B cell (primary cell): ENCODE data around the gene HOXB7. TPM values are rescaled to one million over a fixed set of nuclear protein-coding genes. Genes with fewer than 3 reads are reported as not detected.

Source experiments
- ATAC-seq: fragments of 200-7000 bp; cut with Tn5 transposase; one replicate; pipeline ENCODE4 v1.10.0; 2021; ENCODE audit warnings: low read depth, mild to moderate bottlenecking, moderate number of reproducible peaks, moderate library complexity
- CTCF ChIA-PET: fragments of 350-600 bp; sonication (Branson Sonifier 250); formaldehyde crosslinking; loops from one replicate; lab custom pipeline; 2021; ENCODE audit warnings: antibody characterized with exemption, inconsistent platforms; lab: Charles Lee
- POLR2A ChIA-PET: fragments of 350-600 bp; sonication (Branson Sonifier 250); formaldehyde crosslinking; loops from one replicate; lab custom pipeline; 2021; ENCODE audit warnings: antibody characterized with exemption; lab: Charles Lee
- DNase-seq: peaks from one replicate; pipeline ENCODE4 v3.0.0; 2013
- H2AFZ ChIP-seq: 2 replicates; pipeline ENCODE4 v1.6.1; 2012; ENCODE audit warnings: mild to moderate bottlenecking, low read depth, low read length; ENCODE audit not compliant: insufficient read depth, poor library complexity, severe bottlenecking
- H3K27ac ChIP-seq, 2 donors: 1 replicate in 1 of 2; 2 replicates in 1 of 2; pipeline ENCODE4 v1.5.1; 2012 to 2013; ENCODE audit warnings: low read length in 2 of 2, mild to moderate bottlenecking in 2 of 2, moderate library complexity in 1 of 2
- H3K27me3 ChIP-seq, 4 experiments: fragments of 200-600 bp in 1 of 4; sonication (generic) in 1 of 4; replicated peaks in 1 of 4; 1 replicate in 2 of 4; 2 replicates in 2 of 4; pipeline versions ENCODE4 v1.6.1 to v1.7.0; 2013 to 2016; ENCODE audit warnings: low read length in 3 of 4, mild to moderate bottlenecking in 2 of 4, mixed read lengths in 1 of 4, moderate library complexity in 1 of 4; ENCODE audit not compliant: insufficient read depth in 4 of 4, control insufficient read depth in 3 of 4; ENCODE audit errors: control extremely low read depth in 1 of 4
- H3K36me3 ChIP-seq, 2 experiments: replicated peaks in 1 of 2; 1 replicate in 1 of 2; 2 replicates in 1 of 2; pipeline versions ENCODE4 v1.6.1 to v1.7.1; 2013; ENCODE audit warnings: low read length in 1 of 2; ENCODE audit not compliant: insufficient read depth in 2 of 2, control insufficient read depth in 1 of 2; ENCODE audit errors: control extremely low read depth in 1 of 2, extremely low read depth in 1 of 2
- H3K4me1 ChIP-seq, 2 donors: fragments of 200-600 bp in 1 of 2; sonication (generic) in 1 of 2; 1 replicate in 1 of 2; 2 replicates in 1 of 2; pipeline versions ENCODE4 v1.5.1 to v1.6.1; 2013 to 2017; ENCODE audit warnings: low read length in 2 of 2; ENCODE audit not compliant: control insufficient read depth in 2 of 2, insufficient read depth in 2 of 2
- H3K4me2 ChIP-seq: replicated peaks from 2 replicates; pipeline ENCODE3; 2012; ENCODE audit warnings: mild to moderate bottlenecking, low read depth, low read length; ENCODE audit not compliant: poor library complexity, severe bottlenecking
- H3K4me3 ChIP-seq, 5 experiments: fragments of 200-600 bp in 1 of 5; sonication (generic) in 1 of 5; 1 replicate in 3 of 5; 2 replicates in 2 of 5; pipeline versions ENCODE4 v1.5.1 to v1.7.0; 2011 to 2016; ENCODE audit warnings: low read length in 4 of 5, mild to moderate bottlenecking in 4 of 5, low read depth in 2 of 5, control low read depth in 1 of 5, moderate library complexity in 1 of 5; ENCODE audit not compliant: insufficient read depth in 1 of 5; ENCODE audit errors: control extremely low read depth in 1 of 5, extremely low read depth in 1 of 5
- H3K79me2 ChIP-seq: fragments of 200-600 bp; sonication (generic); one replicate; pipeline ENCODE4 v1.6.0; 2016; ENCODE audit warnings: low read length; ENCODE audit not compliant: control insufficient read depth, insufficient read depth
- H3K9ac ChIP-seq: fragments of 200-600 bp; sonication (generic); 2 replicates; pipeline ENCODE4 v1.6.1; 2017; ENCODE audit warnings: mild to moderate bottlenecking, low read length, moderate library complexity
- H3K9me3 ChIP-seq, 3 donors: one replicate each; pipeline versions ENCODE4 v1.6.1 to v1.7.1; 2013; ENCODE audit warnings: low read length in 2 of 3; ENCODE audit not compliant: control insufficient read depth in 2 of 3, insufficient read depth in 1 of 3; ENCODE audit errors: control extremely low read depth in 1 of 3
- H4K20me1 ChIP-seq: 2 replicates; pipeline ENCODE4 v1.6.0; 2012; ENCODE audit warnings: mild to moderate bottlenecking, low read length; ENCODE audit not compliant: insufficient read depth, control insufficient read depth, poor library complexity, severe bottlenecking
- H3K27ac Mint-ChIP-seq: one replicate; pipeline ENCODE4 v1.8.0; 2021; ENCODE audit warnings: mixed read lengths
- H3K27me3 Mint-ChIP-seq: one replicate; pipeline ENCODE4 v1.8.0; 2021; ENCODE audit warnings: mixed read lengths
- H3K4me1 Mint-ChIP-seq: one replicate; pipeline ENCODE4 v1.8.0; 2021; ENCODE audit warnings: mixed read lengths
- H3K4me3 Mint-ChIP-seq: one replicate; pipeline ENCODE4 v1.8.0; 2021; ENCODE audit warnings: mixed read lengths
- H3K9me3 Mint-ChIP-seq: one replicate; pipeline ENCODE4 v1.8.0; 2022; ENCODE audit warnings: mixed read lengths; ENCODE audit not compliant: insufficient read depth
- CTCF ChIP-seq: fragments of 200-600 bp; IDR thresholded peaks from one replicate; pipeline ENCODE4 v1.8.0; 2022; ENCODE audit warnings: antibody characterized with exemption, mild to moderate bottlenecking
- EZH2 ChIP-seq: IDR thresholded peaks from 2 replicates; pipeline ENCODE4 v1.6.1; 2012; ENCODE audit warnings: borderline replicate concordance, low read depth, mild to moderate bottlenecking, moderate library complexity, low read length; ENCODE audit not compliant: insufficient read depth, poor library complexity, severe bottlenecking
- WGBS: methylation state at CpG from one replicate; pipeline ENCODE4 v1.1.5; 2013; ENCODE audit warnings: missing lambda C conversion rate; ENCODE audit not compliant: insufficient coverage; 5-methylcytosine and 5-hydroxymethylcytosine counted together
- intact Hi-C: fragments of 100-400 bp; cut with micrococcal nuclease; formaldehyde crosslinking; loops from one replicate; pipeline ENCODE4 v1.10.0; 2022
- polyA plus RNA-seq: library from polyadenylated mRNA; depleted of rRNA; stranded (reverse); fragments of >200 nt; gene quantifications from 2 replicates; pipeline ENCODE4 v1.2.3, GENCODE V29; 2012
- total RNA-seq, 2 donors: library from RNA; stranded (reverse); fragments of 120-200 nt in 1 of 2; gene quantifications; 1 replicate in 1 of 2; 2 replicates in 1 of 2; pipeline versions ENCODE4 v1.2.3 to v1.2.4, GENCODE V29; 2013 to 2022

The HOXB7 gene
- total and polyA plus RNA-seq, 2 donors (not counting 1 experiment from before 2014, with no cell fraction given): 0.25 to 1.3 TPM

- Histone ChIP-seq H3K27ac (no peak overlapping the region), H3K9ac (no peak overlapping the region), H2AFZ (no peak overlapping the region), H3K4me1 (peaks cover 21 to 35% of the 10 kb centered on the region in 2 donors), H3K9me3 (peaks cover 0 to 18% (median 0%) of the 10 kb centered on the region in 3 donors), H3K4me2 (no peak overlapping the region), H3K4me3 (no peak overlapping the region), H3K27me3 (peaks cover 0 to 97% (median 73%) of the 10 kb centered on the region in 4 experiments), H3K36me3 (no peaks in the 10 kb centered on the region), H4K20me1 (no peaks in the 10 kb centered on the region), H3K79me2 (no peaks in the 10 kb centered on the region)
- TF ChIP-seq CTCF (no peak), EZH2 (no peak)
- Mint-ChIP-seq H3K9me3 (no peaks in the 10 kb centered on the region), H3K27ac (no peak overlapping the region), H3K4me1 (peaks cover 13% of the 10 kb centered on the region), H3K4me3 (no peak overlapping the region), H3K27me3 (peaks cover 85% of the 10 kb centered on the region)
- intact Hi-C loops: no loop called here
- 76% methylated on average over 5 of the region's 15 CpGs for WGBS
- ATAC-seq (no peak), DNase-seq (no peak)
- ChIA-PET CTCF (interaction anchor here (0.6 to 2.2 kb wide), 4 partner anchors 9 to 50 kb away, joined by 3 to 6 read pairs (median 5); partner anchors contain the start of gene HOXB8), POLR2A (no interaction called here)
Measured at GRCh38 chr17:48630925-48631692, 20.3 kb upstream of the HOXB7 start.
